GM21529 (cell line): ENCODE data around the gene SLCO4A1.

Experiments used
- ATAC-seq: cut with Tn5 transposase; IDR thresholded peaks from one replicate; pipeline ENCODE4 v1.9.1; 2021; ENCODE audit not compliant: unreplicated experiment

The SLCO4A1 gene

DNA sequence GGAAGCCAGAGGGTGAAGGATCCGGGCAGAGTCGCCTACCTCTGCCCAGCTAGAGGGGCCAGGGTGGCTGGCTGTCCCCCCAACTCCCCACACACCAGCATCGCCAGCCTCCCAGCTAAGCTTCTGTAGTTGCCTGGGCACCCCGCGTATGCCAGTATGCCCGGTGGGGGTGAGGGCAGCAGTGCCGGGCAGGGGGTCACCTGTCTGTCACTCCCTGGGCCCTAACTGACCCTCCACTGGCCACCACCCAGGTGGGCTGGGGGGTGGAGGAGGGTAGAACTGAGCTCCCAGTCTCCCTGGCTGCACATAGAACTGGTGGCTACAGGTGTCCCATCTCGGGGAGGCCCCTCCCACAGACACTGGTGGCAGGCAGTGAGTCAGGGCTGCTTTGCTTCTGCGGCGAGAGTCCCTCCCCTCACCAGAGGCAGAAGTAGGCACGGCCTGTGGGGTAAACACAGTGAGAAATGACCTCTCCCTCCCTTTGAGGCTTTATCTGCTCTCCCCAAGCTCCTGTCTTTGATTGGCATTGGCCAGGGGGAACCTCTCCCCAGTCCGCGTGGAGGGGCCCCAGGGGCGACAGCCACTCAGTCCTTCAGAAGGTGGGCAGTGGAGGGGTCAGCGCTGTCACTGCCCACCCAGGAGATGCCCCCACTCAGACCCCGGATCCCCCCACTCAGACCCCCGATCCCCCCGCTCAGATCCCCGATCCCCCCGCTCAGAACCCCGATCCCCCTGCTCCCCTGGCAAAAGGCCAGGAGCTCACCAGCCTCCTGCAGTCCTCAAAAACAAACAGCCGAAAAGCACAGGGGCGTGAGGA lies 68.8 kb downstream of the SLCO4A1 start:
- no peak for ATAC-seq

GRCh38 chr20:62711703-62712101 lies 69.4 kb downstream of the SLCO4A1 start:
- ATAC-seq: no peak

DNA sequence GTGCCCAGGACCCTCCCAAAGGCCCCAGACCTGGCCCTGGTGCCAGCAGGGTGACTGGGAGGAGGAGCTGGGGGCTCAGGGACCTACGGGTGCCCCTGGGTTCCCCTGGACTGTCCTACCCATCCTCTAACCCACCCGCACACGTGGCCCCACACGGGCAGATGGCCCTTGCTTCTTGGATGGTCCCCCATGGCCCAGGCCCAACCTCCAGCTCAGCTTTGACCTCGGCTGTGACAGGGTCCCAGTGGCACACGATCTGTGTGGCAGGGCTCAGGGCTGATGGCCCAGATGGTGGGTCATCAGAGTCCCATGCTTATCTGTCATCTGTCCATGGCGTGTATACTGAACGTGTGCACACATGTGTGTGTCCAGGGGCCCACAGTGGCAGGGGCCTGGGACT lies 70.3 kb downstream of the SLCO4A1 start:
- ATAC-seq: no peak

DNA sequence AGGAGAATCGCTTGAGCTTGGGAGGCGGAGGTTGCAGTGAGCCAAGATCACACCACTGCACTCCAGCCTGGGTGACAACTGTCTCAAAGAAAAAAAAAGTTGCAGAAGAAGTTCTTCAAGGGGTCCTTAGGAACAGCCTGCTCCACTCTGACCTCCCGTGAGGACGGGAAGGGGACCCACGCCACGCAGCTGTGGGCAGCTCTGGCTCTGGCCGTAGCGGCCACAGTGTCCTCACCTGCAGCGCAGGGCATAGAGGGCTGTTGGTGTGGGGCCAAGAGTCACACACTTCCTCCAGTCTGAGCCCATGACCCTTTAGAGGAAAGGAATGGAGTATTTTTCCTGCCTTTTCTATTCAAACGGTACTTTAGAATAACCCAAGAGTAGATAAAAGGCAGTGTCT lies 71.7 kb downstream of the SLCO4A1 start:
- no peak for ATAC-seq

- no peak for ATAC-seq
Measured at GRCh38 chr20:62714799-62715198, 72.5 kb downstream of the SLCO4A1 start.

- ATAC-seq: no peak
Measured at GRCh38 chr20:62715201-62715600, 72.9 kb downstream of the SLCO4A1 start.

DNA sequence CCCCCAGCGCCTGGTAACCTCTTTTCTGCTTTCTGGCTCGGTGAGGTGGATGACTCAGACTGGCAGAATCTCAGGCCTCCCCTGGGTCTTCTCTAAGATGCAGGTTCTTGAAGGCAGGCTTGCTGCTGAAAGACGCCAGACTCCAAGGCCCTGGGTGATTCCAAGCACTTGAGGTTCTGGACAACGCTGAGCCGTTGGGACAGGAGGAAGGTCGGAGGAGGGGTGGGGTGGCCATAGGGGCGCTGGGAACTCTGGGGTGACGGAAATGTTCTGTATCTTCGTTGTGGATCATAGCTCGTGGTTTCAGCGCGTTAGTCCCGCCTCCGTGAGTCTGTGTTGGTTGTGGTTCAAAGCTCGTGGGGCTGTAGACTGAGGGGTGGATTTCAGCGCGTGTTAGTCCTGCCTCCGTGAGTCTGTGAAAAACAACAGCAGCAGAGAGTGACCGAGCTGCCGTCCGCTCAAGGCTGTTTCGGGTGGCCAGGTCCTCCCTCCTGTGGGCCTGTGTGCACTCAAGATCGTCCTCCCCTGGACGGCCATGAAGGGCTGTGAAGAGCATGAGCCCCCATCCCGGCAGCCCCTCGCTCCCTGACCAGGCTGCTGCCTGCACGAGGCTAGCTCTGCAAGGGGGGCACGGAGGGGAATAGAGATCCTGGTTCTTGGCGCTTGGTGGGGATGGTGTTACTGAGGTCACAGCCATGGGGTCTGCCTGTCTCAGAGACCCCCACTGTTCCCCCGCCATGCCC lies 74.1 kb downstream of the SLCO4A1 start:
- no peak for ATAC-seq

DNA sequence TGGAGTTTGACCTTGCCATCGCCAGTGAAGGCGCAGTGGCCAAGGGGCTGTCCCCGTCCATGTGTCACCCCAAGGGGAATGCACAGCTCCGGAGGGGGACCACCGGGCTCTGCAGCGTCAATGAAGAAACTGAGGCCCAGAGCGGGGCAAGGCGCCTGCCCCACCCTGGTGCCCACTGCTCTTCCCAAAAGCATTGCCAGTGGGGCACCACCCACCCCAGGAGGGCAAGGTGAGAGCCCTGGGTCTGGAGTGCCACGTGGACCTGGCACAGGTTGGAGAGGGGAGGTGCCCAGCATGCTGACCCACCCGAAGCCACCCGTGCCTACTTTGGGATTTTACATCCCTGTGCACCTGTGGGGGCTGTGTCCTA lies 74.6 kb downstream of the SLCO4A1 start:
- no peak for ATAC-seq

DNA sequence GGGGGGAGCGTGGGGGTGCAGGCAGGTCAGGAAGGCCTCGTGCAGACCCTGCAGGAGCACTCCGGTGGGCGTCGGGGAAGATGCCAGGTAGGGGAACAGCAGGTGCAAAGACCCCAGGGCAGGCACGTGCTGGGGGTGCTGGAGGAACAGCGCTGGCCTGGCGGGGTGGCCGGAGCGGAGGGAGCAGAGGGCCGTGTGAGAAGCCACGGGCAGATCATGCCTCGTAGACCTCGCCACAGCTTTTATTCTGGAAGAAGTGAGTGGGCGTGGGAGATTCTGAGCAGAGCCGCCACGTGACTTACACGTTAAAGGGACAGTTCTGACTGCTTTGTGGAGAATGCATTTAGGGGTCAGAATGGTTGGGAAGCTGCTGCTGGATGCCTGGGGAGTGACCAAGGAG lies 75.6 kb downstream of the SLCO4A1 start:
- ATAC-seq: no peak

GRCh38 chr20:62718546-62718945 lies 76.2 kb downstream of the SLCO4A1 start:
- ATAC-seq: no peak

DNA sequence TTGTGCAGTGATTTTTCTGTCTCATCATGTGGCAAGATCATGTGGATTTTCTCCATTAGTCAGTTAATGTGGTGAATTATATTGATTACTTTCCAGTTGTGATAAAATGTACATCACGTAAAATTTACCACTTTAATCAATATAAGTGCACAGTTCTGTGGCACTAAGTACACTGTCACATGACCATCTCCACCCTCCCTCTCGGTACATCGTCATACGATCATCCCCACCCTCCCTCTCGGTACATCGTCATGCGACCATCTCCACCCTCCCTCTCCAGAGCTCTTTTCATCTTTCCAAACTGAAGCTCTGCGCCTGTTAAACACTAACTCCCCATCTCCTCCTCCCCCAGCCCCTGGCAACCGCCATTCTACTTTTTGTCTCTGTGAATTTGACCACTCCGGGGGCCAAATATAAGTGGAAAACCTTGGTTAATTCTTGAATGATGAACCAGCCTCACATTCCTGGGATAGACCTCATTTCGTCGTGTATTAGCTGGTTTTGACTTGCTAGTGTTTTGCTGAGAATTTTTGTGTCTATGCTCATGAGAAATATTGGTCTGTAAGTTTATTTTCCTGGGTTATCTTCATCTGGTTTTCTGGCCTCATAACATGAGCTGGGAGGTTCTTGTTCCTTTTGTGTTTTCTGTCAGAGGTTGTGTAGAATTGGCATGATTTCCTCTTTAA lies 77.1 kb downstream of the SLCO4A1 start:
- ATAC-seq: no peak
